Suprapubic skin (tissue), 4 donors: Measurements from ENCODE around the gene HMGN4.
A peak's percentile ranks its signal among the peaks of the same experiment; 100 is the strongest.

Source experiments
- CTCF ChIP-seq, 2 donors: fragments of 200-600 bp in 1 of 2; fragments of 450-650 bp in 1 of 2; sonication (generic) in 1 of 2; IDR thresholded peaks; one replicate each; pipeline ENCODE4 v1.5.1; 2016 to 2019; ENCODE audit warnings: antibody characterized with exemption in 2 of 2, mild to moderate bottlenecking in 1 of 2, moderate library complexity in 1 of 2
- EP300 ChIP-seq: sonication (generic); formaldehyde crosslinking; IDR thresholded peaks from one replicate; pipeline ENCODE4 v1.6.1; 2017; ENCODE audit warnings: antibody characterized with exemption
- POLR2A ChIP-seq, 2 donors: fragments of 450-650 bp; IDR thresholded peaks; one replicate each; pipeline ENCODE4 v1.6.1; 2017; ENCODE audit warnings: antibody characterized with exemption in 2 of 2, mild to moderate bottlenecking in 2 of 2, moderate library complexity in 2 of 2
- POLR2AphosphoS5 ChIP-seq, 3 donors: sonication (generic); formaldehyde crosslinking; IDR thresholded peaks; one replicate each; pipeline ENCODE4 v1.6.1; 2017; ENCODE audit warnings: antibody characterized with exemption in 3 of 3

GRCh38 chr6:26532699-26533531, 5.3 kb upstream of the HMGN4 start:
- TF ChIP-seq POLR2A (IDR thresholded peaks at IDR 0.05) = no peak
- TF ChIP-seq CTCF (IDR thresholded peaks at IDR 0.05) = no peak
- TF ChIP-seq EP300 = no peak
- TF ChIP-seq POLR2AphosphoS5 (IDR thresholded peaks at IDR 0.05) = peak in 2 of 3 donors; percentile 60 to 82
